Type B pancreatic cell (in vitro differentiated cells): Measurements from ENCODE around the gene KRT72. TPM values are rescaled to one million over a fixed set of nuclear protein-coding genes. Genes with fewer than 3 reads are reported as not detected.
A peak's percentile ranks its signal among the peaks of the same experiment; 100 is the strongest.

Source experiments
- DNase-seq: peaks from one replicate; pipeline ENCODE4 v3.0.0; 2021; ENCODE audit warnings: mixed read lengths; ENCODE audit not compliant: unreplicated experiment; ENCODE audit errors: extremely low spot score
- H3K27ac Mint-ChIP-seq: 2 replicates; pipeline ENCODE4 v1.8.0; 2021; ENCODE audit warnings: mild to moderate bottlenecking, mixed read lengths
- H3K27me3 Mint-ChIP-seq: 2 replicates; pipeline ENCODE4 v1.8.0; 2021; ENCODE audit warnings: mixed read lengths
- H3K36me3 Mint-ChIP-seq: 2 replicates; pipeline ENCODE4 v1.8.0; 2021; ENCODE audit warnings: mixed read lengths
- H3K4me1 Mint-ChIP-seq: one replicate; pipeline ENCODE4 v1.8.0; 2021; ENCODE audit warnings: mixed read lengths; ENCODE audit not compliant: unreplicated experiment
- H3K4me3 Mint-ChIP-seq: 2 replicates; pipeline ENCODE4 v1.8.0; 2021; ENCODE audit warnings: mild to moderate bottlenecking, mixed read lengths
- H3K9me3 Mint-ChIP-seq: 2 replicates; pipeline ENCODE4 v1.8.0; 2021; ENCODE audit warnings: mixed read lengths
- total RNA-seq: library from RNA; stranded (reverse); gene quantifications from 2 replicates; pipeline ENCODE4 v1.2.1, GENCODE V29; 2021; ENCODE audit warnings: low replicate concordance
- TF ChIP-seq, protein P1 (sequence below): fragments of 200-600 bp; sonication (generic); conservative IDR thresholded peaks from 2 replicates; pipeline ENCODE4 v1.5.0; 2021; ENCODE audit warnings: antibody characterized with exemption, mild to moderate bottlenecking

KRT72 gene
- total RNA-seq, 1 donor from 2014 or later = 0.48 TPM

DNA sequence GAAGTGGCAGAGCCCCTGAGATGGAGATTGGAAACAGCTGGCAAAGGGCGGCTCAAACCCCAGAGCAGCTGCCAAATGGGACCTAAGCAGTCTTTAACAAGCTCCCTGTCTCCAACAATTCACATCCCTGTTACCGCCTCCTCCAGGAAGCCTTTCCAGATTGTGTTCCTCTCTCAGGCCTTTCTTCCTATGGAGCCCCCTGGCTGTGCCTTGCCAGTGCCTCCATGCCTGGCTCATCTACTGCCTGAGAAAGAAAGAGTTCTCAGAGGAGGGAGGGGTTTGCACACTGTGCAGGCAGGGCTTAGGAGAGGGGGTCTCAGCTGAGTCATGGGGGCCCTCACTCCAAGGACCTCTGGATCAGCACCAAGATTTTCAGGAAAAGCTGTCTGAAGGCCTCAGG is 18.8 kb downstream of the KRT72 start:
- peak overlapping the region; percentile 83 for H3K27ac Mint-ChIP-seq
- no peaks in the 10 kb centered on the region for H3K36me3 Mint-ChIP-seq
- no peaks in the 10 kb centered on the region for H3K9me3 Mint-ChIP-seq
- H3K4me3 Mint-ChIP-seq = no peak overlapping the region
- no peak for DNase-seq
- TF ChIP-seq, protein P1, sequence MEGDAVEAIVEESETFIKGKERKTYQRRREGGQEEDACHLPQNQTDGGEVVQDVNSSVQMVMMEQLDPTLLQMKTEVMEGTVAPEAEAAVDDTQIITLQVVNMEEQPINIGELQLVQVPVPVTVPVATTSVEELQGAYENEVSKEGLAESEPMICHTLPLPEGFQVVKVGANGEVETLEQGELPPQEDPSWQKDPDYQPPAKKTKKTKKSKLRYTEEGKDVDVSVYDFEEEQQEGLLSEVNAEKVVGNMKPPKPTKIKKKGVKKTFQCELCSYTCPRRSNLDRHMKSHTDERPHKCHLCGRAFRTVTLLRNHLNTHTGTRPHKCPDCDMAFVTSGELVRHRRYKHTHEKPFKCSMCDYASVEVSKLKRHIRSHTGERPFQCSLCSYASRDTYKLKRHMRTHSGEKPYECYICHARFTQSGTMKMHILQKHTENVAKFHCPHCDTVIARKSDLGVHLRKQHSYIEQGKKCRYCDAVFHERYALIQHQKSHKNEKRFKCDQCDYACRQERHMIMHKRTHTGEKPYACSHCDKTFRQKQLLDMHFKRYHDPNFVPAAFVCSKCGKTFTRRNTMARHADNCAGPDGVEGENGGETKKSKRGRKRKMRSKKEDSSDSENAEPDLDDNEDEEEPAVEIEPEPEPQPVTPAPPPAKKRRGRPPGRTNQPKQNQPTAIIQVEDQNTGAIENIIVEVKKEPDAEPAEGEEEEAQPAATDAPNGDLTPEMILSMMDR = no peak
- H3K4me1 Mint-ChIP-seq = peaks cover 23% of the 10 kb centered on the region
- peaks cover 8% of the 10 kb centered on the region for H3K27me3 Mint-ChIP-seq

DNA sequence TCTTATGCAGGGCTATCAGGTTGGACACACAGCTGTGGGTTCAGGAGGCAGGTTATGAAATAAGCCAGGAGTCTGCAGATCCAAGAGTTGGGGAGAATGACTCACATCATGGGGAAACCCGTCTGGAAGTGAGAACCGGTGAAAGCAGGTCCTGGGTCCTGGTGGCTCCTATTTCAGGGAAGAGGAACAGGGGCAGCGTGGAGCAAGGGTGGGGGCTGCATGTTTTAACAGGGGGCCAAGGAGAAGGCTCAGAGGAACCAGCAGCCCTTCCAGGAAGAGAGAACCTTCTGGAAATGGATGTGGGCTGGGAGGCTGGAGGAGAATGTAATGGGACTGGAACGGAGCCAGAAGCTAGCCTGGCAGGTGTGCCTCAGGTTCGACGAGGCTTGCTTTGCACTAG is 19.8 kb downstream of the KRT72 start:
- Mint-ChIP-seq H3K36me3 (no peaks in the 10 kb centered on the region), H3K4me1 (peaks cover 20% of the 10 kb centered on the region), H3K9me3 (no peaks in the 10 kb centered on the region), H3K27me3 (peaks cover 11% of the 10 kb centered on the region), H3K4me3 (no peak overlapping the region), H3K27ac (no peak overlapping the region)
- DNase-seq = no peak
- TF ChIP-seq, protein P1 = no peak

DNA sequence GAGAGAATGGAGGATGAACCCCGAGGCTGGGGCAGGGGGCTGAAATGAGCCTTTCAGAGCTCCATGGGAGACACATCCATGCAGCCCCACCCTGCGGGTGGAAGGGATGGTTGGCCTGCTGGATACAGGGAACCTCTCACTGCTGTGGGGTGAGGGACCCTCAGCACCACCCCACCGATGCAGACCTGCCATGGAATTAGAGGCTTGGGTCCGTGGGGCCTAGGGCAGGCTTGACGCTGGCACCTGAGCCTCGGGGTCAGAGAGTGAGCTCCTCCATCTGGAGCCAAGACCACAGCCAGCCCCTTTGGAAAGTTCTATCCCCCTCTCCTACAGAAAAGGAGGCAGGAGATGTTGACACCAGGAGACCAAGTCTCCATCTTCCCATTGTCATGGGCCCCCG is 20.2 kb downstream of the KRT72 start:
- peaks cover 20% of the 10 kb centered on the region for H3K4me1 Mint-ChIP-seq
- H3K27me3 Mint-ChIP-seq = peaks cover 8% of the 10 kb centered on the region
- no peaks in the 10 kb centered on the region for H3K36me3 Mint-ChIP-seq
- DNase-seq = no peak
- no peaks in the 10 kb centered on the region for H3K9me3 Mint-ChIP-seq
- no peak overlapping the region for H3K4me3 Mint-ChIP-seq
- no peak overlapping the region for H3K27ac Mint-ChIP-seq
- TF ChIP-seq, protein P1 = no peak

DNA sequence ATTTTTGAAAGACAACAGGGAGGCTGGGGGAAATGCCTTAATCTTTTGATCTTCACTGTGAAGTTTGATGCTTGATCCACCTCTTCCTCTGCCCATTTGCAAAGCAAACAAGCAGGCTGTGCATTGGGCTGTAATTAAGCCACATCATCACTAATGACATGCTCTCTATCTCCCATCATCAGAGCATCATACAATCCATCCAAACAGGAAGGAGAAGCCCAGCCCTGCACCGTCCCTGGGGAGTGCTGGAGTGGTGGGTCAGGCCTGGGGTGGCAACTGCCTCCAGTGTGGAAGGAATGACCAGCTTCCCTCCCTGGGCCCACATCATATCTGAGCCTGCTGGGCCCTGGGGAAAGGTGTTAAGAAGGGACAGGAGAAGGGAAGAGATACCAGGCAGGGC is 20.8 kb downstream of the KRT72 start:
- H3K27ac Mint-ChIP-seq = peak overlapping the region; percentile 75
- TF ChIP-seq, protein P1 = no peak
- DNase-seq = no peak

DNA sequence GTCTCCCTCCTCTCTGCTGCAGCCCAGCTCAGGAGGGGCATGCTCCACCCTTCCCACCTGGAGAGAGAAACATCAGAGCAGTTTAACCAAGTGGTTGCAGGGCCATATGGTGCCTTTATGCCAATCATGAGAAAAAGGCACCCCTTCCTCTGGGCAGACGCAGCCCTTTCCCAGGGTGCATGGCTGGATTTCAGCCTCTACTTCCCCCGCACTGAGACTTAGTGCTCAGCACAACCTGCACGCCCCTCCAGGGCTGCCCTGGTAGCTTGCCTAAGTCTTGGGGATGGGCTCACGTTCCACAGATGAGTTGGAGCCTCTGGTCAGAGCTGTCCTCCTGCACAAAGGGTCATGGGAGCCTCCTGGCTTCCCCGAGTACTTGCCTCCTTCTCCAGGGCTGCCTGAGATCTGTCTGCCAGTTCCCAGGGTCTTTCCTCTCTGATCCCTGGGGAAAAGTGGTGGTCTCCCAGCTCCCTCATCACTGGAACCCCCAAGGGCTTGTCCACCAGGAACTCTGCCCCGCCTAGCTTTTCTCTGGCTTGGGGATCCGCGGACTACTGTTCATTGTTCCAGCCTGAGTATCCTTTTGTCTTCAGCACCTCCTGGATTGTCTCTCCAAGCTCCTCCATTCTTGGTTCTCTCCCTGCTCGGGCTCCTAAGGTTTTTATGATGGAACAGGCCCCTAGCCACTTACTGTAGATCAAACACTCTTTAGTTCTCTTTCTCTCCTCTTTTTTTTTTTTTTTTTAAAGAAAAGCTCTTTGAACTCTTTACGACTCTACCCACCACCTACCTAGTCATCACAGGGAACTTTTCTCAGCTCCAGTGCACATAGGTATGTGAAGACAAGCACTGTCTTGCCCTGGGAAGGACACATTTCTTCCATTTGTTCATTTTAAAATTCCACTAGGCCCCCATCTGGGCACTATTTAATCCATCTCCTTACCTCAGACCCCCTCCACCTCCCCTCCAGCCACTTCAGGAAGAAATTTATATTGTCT is 21.5 kb downstream of the KRT72 start:
- Mint-ChIP-seq H3K36me3 (no peaks in the 10 kb centered on the region), H3K9me3 (no peaks in the 10 kb centered on the region), H3K27ac (peak overlapping the region; percentile 75), H3K4me3 (no peak overlapping the region), H3K4me1 (peaks cover 20% of the 10 kb centered on the region), H3K27me3 (peaks cover 5% of the 10 kb centered on the region)
- no peak for DNase-seq
- TF ChIP-seq, protein P1 = no peak

More for the DNA sequence above, 20.8 kb downstream of the KRT72 start:
- no peak overlapping the region for H3K4me3 Mint-ChIP-seq
- no peaks in the 10 kb centered on the region for H3K36me3 Mint-ChIP-seq
- H3K27me3 Mint-ChIP-seq = peaks cover 6% of the 10 kb centered on the region
- no peaks in the 10 kb centered on the region for H3K9me3 Mint-ChIP-seq
- peaks cover 20% of the 10 kb centered on the region for H3K4me1 Mint-ChIP-seq
